Measurements from ENCODE around the gene XYLT2.
A peak's percentile ranks its signal among the peaks of the same experiment; 100 is the strongest.

The XYLT2 gene

GRCh38 chr17:50397919-50398285 is 52.0 kb downstream of the XYLT2 start:
- no peak for TF ChIP-seq TAF1 (IDR thresholded peaks at IDR 0.05; ENCODE audit: low read depth)
- no peak for TF ChIP-seq RAD21 (IDR thresholded peaks at IDR 0.05; ENCODE audit: low read depth)
- TF ChIP-seq YY1 (IDR thresholded peaks at IDR 0.05; ENCODE audit: low read depth): no peak
- TF ChIP-seq, protein P1, sequence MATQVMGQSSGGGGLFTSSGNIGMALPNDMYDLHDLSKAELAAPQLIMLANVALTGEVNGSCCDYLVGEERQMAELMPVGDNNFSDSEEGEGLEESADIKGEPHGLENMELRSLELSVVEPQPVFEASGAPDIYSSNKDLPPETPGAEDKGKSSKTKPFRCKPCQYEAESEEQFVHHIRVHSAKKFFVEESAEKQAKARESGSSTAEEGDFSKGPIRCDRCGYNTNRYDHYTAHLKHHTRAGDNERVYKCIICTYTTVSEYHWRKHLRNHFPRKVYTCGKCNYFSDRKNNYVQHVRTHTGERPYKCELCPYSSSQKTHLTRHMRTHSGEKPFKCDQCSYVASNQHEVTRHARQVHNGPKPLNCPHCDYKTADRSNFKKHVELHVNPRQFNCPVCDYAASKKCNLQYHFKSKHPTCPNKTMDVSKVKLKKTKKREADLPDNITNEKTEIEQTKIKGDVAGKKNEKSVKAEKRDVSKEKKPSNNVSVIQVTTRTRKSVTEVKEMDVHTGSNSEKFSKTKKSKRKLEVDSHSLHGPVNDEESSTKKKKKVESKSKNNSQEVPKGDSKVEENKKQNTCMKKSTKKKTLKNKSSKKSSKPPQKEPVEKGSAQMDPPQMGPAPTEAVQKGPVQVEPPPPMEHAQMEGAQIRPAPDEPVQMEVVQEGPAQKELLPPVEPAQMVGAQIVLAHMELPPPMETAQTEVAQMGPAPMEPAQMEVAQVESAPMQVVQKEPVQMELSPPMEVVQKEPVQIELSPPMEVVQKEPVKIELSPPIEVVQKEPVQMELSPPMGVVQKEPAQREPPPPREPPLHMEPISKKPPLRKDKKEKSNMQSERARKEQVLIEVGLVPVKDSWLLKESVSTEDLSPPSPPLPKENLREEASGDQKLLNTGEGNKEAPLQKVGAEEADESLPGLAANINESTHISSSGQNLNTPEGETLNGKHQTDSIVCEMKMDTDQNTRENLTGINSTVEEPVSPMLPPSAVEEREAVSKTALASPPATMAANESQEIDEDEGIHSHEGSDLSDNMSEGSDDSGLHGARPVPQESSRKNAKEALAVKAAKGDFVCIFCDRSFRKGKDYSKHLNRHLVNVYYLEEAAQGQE (IDR thresholded peaks at IDR 0.05; ENCODE audit: low read depth): no peak
- TF ChIP-seq NFIC (IDR thresholded peaks at IDR 0.05): no peak
- no peak for TF ChIP-seq EGR1 (IDR thresholded peaks at IDR 0.05)
- no peak for TF ChIP-seq ZBTB7A (IDR thresholded peaks at IDR 0.05; ENCODE audit: low read depth)
- no peak for TF ChIP-seq CEBPB (IDR thresholded peaks at IDR 0.05)
- no peak for TF ChIP-seq MAX (IDR thresholded peaks at IDR 0.05)
- no peak for TF ChIP-seq CREB1 (IDR thresholded peaks at IDR 0.05; ENCODE audit: low read depth)
- no peak for TF ChIP-seq EP300 (IDR thresholded peaks at IDR 0.05; ENCODE audit: borderline replicate concordance)
- no peak for TF ChIP-seq TEAD4 (IDR thresholded peaks at IDR 0.05)
- no peak for TF ChIP-seq TCF12 (IDR thresholded peaks at IDR 0.05; ENCODE audit: low read depth)
- no peak for TF ChIP-seq FOXM1 (IDR thresholded peaks at IDR 0.05; ENCODE audit: borderline replicate concordance, low read depth)
- TF ChIP-seq, protein P2, sequence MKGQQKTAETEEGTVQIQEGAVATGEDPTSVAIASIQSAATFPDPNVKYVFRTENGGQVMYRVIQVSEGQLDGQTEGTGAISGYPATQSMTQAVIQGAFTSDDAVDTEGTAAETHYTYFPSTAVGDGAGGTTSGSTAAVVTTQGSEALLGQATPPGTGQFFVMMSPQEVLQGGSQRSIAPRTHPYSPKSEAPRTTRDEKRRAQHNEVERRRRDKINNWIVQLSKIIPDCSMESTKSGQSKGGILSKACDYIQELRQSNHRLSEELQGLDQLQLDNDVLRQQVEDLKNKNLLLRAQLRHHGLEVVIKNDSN (IDR thresholded peaks at IDR 0.05): no peak

GRCh38 chr17:50406578-50406977 is 60.7 kb downstream of the XYLT2 start:
- no peak for TF ChIP-seq MAX (IDR thresholded peaks at IDR 0.05)

- peak; percentile 35; the same call in 1 of the 2 replicates for TF ChIP-seq TEAD4 (IDR thresholded peaks at IDR 0.05)
- no peak for TF ChIP-seq EGR1 (IDR thresholded peaks at IDR 0.05)
Measured at GRCh38 chr17:50407921-50408320, 62.0 kb downstream of the XYLT2 start.
